GM12878 (cell line): ENCODE data around the gene ZNF841.

Experiments
- EZH2 ChIP-seq: IDR thresholded peaks from 2 replicates; pipeline ENCODE4 v1.6.1; 2012; ENCODE audit warnings: low read depth, mild to moderate bottlenecking, control low read depth, inconsistent platforms, low read length, borderline replicate concordance; ENCODE audit not compliant: control insufficient read depth
- GATAD2B ChIP-seq: fragments of 450-650 bp; conservative IDR thresholded peaks from 2 replicates; pipeline ENCODE4 v1.6.1; 2017; ENCODE audit warnings: low read depth, mild to moderate bottlenecking, moderate library complexity
- SMC3 ChIP-seq: IDR thresholded peaks from 2 replicates; pipeline ENCODE4 v1.6.1; 2011; ENCODE audit warnings: low read length, improper control_type of control experiment, borderline replicate concordance

GRCh38 chr19:52070496-52070895 lies 25.1 kb downstream of the ZNF841 start:
- TF ChIP-seq GATAD2B: no peak
- no peak for TF ChIP-seq SMC3
- TF ChIP-seq EZH2: no peak
